Mucosa of descending colon (tissue), 3 donors: ENCODE data around the gene MAP3K15. TPM values are rescaled to one million over a fixed set of nuclear protein-coding genes. Genes with fewer than 3 reads are reported as not detected.

Experiments used
- ATAC-seq: fragments of 200-7000 bp; cut with Tn5 transposase; one replicate; pipeline ENCODE4 v1.9.1; 2020; ENCODE audit warnings: mild to moderate bottlenecking, moderate library complexity
- DNase-seq, 3 donors: peaks; one replicate each; pipeline ENCODE4 v3.0.0-alpha.2; 2020
- H3K36me3 ChIP-seq: fragments of 200-600 bp; one replicate; pipeline ENCODE4 v1.8.0; 2021; ENCODE audit warnings: low read depth, mild to moderate bottlenecking
- H3K4me1 ChIP-seq: fragments of 200-600 bp; one replicate; pipeline ENCODE4 v1.8.0; 2021; ENCODE audit warnings: low read depth, mild to moderate bottlenecking
- H3K4me3 ChIP-seq: fragments of 200-600 bp; one replicate; pipeline ENCODE4 v1.8.0; 2021; ENCODE audit warnings: mild to moderate bottlenecking
- H3K9me3 ChIP-seq: fragments of 200-600 bp; one replicate; pipeline ENCODE4 v1.8.0; 2021; ENCODE audit warnings: mild to moderate bottlenecking
- intact Hi-C, 2 donors: fragments of 100-400 bp; cut with DNase I in 1 of 2; cut with micrococcal nuclease in 1 of 2; formaldehyde crosslinking; loops; one replicate each; pipeline versions ENCODE4 v1.11.0 to v1.11.1; 2022; cut with DNase I, micrococcal nuclease
- total RNA-seq, 3 donors: library from RNA; stranded (reverse); fragmentation: NEBNext Ultra II Directional in 2 of 3; extraction: Animal tissue kit (Norgen Biotek cat#: 25700) in 2 of 3; gene quantifications; one replicate each; pipeline versions ENCODE4 v1.2.1 to v1.2.4, GENCODE V29; 2021 to 2023
- TF ChIP-seq, protein P1 (sequence below): fragments of 200-600 bp; IDR thresholded peaks from one replicate; pipeline ENCODE4 v1.8.0; 2022; ENCODE audit warnings: antibody characterized with exemption, mild to moderate bottlenecking
- donor health status: DM: no; HTN: no; CAD: no; lungs with moderate emphysema.
- donor health status: DM: no; HTN: no; CAD: no.
- donor health status: DM: no; HTN: yes; CAD: no.

The MAP3K15 gene
- total RNA-seq, 3 donors from 2014 or later, result 0.16 to 0.23 TPM; not detected in 1

DNA sequence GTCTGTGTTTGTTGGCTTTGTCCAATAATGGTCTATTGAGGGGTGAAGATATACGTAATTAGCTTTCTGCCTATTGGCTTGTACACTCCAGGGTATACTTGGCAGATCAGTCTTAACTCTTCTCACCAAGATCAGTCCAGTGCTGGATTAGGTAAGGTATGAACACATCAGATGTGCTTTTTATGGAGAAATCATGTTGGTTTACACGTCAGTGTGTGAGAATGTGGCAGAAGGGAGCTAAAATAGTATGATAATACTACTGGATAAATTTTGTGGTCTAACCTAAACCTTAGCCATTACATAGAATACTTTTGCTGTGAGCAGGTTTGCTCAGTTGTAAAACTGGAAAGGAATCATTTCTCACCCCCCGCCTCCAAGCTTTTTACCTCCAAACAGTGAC is 167.4 kb downstream of the MAP3K15 start:
- DNase-seq (no peak), ATAC-seq (no peak)
- Histone ChIP-seq H3K36me3 (no peaks in the 10 kb centered on the region), H3K9me3 (no peaks in the 10 kb centered on the region), H3K4me3 (no peak overlapping the region), H3K4me1 (no peaks in the 10 kb centered on the region)
- TF ChIP-seq, protein P1, sequence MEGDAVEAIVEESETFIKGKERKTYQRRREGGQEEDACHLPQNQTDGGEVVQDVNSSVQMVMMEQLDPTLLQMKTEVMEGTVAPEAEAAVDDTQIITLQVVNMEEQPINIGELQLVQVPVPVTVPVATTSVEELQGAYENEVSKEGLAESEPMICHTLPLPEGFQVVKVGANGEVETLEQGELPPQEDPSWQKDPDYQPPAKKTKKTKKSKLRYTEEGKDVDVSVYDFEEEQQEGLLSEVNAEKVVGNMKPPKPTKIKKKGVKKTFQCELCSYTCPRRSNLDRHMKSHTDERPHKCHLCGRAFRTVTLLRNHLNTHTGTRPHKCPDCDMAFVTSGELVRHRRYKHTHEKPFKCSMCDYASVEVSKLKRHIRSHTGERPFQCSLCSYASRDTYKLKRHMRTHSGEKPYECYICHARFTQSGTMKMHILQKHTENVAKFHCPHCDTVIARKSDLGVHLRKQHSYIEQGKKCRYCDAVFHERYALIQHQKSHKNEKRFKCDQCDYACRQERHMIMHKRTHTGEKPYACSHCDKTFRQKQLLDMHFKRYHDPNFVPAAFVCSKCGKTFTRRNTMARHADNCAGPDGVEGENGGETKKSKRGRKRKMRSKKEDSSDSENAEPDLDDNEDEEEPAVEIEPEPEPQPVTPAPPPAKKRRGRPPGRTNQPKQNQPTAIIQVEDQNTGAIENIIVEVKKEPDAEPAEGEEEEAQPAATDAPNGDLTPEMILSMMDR, result no peak
- intact Hi-C loops, result loop anchor here in 1 of 2 donors (10.0 kb wide), 1 partner anchor 923 kb away; the partner anchor contains the start of gene CDKL5

- intact Hi-C loops, result loop anchor here in 1 of 2 donors (10.0 kb wide), 1 partner anchor 920 kb away; the partner anchor contains the start of gene CDKL5
- H3K4me1 ChIP-seq, result peaks cover 3% of the 10 kb centered on the region
- no peaks in the 10 kb centered on the region for H3K36me3 ChIP-seq
- peak overlapping the region; percentile 40 for H3K4me3 ChIP-seq
- H3K9me3 ChIP-seq, result no peaks in the 10 kb centered on the region
- peak; percentile 6 for ATAC-seq
- no peak for DNase-seq
- TF ChIP-seq, protein P1, result no peak
Observed at GRCh38 chrX:19344661-19345060, 170.6 kb downstream of the MAP3K15 start.

- peak; percentile 94 to 96 (median 96) for DNase-seq
- H3K36me3 ChIP-seq, result no peaks in the 10 kb centered on the region
- TF ChIP-seq, protein P1, result no peak
- H3K4me3 ChIP-seq, result peak within 1 kb of the TSS; percentile 40
- intact Hi-C loops, result loop anchor here in 1 of 2 donors (10.0 kb wide), 1 partner anchor 919 kb away; the partner anchor contains the start of gene CDKL5
- ATAC-seq, result peak; percentile 97
- H3K4me1 ChIP-seq, result peaks cover 3% of the 10 kb centered on the region
- no peaks in the 10 kb centered on the region for H3K9me3 ChIP-seq
Observed at GRCh38 chrX:19343535-19344408, 171.5 kb downstream of the MAP3K15 start, which contains the start of gene PDHA1. Gene PDHA1 (plus strand): TSS chrX:19343927. CDS start chrX:19344038, 111 bp downstream.

DNA sequence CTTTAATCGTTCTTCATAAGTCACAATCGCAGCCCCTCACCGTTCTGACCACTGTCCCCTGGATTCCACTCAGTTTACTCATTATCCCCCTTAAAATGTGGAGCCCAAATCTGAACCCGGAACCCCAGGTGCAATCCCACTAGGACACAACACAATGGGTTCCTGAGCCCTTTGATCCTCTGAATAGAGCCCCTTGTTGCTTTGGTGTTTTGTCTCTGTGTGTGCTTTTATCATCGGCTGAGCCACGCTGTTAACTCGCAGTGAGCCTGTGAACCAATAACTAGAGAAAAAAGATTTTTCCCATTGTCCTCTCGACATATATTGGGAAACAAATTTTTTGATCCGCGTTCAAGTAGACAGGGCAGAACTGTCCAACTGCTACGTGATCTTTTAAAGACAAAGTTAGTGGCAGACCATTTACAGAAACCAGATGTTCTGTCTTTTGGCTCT is 172.2 kb downstream of the MAP3K15 start:
- H3K9me3 ChIP-seq, result no peaks in the 10 kb centered on the region
- TF ChIP-seq, protein P1, result no peak
- H3K4me3 ChIP-seq, result no peak overlapping the region
- intact Hi-C loops, result loop anchor here in 1 of 2 donors (10.0 kb wide), 1 partner anchor 918 kb away; the partner anchor contains the start of gene CDKL5
- ATAC-seq (no peak), DNase-seq (no peak)
- no peaks in the 10 kb centered on the region for H3K36me3 ChIP-seq
- H3K4me1 ChIP-seq, result peaks cover 3% of the 10 kb centered on the region

GRCh38 chrX:19342331-19342906 is 172.9 kb downstream of the MAP3K15 start:
- Histone ChIP-seq H3K36me3 (no peaks in the 10 kb centered on the region), H3K4me1 (peaks cover 3% of the 10 kb centered on the region), H3K9me3 (no peaks in the 10 kb centered on the region), H3K4me3 (no peak overlapping the region)
- TF ChIP-seq, protein P1, result no peak
- intact Hi-C loops, result loop anchor here in 1 of 2 donors (10.0 kb wide), 1 partner anchor 918 kb away; the partner anchor contains the start of gene CDKL5
- ATAC-seq (no peak), DNase-seq (no peak)
